Prostate gland (tissue), 2 donors: ENCODE measurements around the gene PDE6A. TPM values are rescaled to one million over a fixed set of nuclear protein-coding genes. Genes with fewer than 3 reads are reported as not detected.

Experiments
- DNase-seq: peaks from one replicate; pipeline ENCODE4 v3.0.0-alpha.2; 2019; ENCODE audit warnings: low spot score
- H3K27ac ChIP-seq, 2 donors: fragments of 200-600 bp; sonication (generic); 2 replicates each; pipeline ENCODE4 v1.5.1; 2017 to 2019
- H3K27me3 ChIP-seq: fragments of 200-600 bp; sonication (generic); replicated peaks from 2 replicates; pipeline ENCODE4 v1.5.1; 2019; ENCODE audit not compliant: insufficient read depth
- H3K36me3 ChIP-seq, 2 donors: fragments of 200-600 bp; sonication (generic); 1 replicate in 1 of 2; 2 replicates in 1 of 2; pipeline versions ENCODE4 v1.5.1 to v1.8.1; 2017 to 2019
- H3K4me1 ChIP-seq: fragments of 200-600 bp; sonication (generic); replicated peaks from 2 replicates; pipeline ENCODE4 v1.5.1; 2019
- H3K4me3 ChIP-seq, 2 donors: fragments of 200-600 bp; sonication (generic); 2 replicates each; pipeline ENCODE4 v1.5.1; 2017 to 2019
- H3K9me3 ChIP-seq: fragments of 200-600 bp; sonication (generic); 2 replicates; pipeline ENCODE4 v1.5.1; 2017
- POLR2A ChIP-seq: fragments of 450-650 bp; IDR thresholded peaks from one replicate; pipeline ENCODE4 v1.6.1; 2016; ENCODE audit warnings: antibody characterized with exemption, mild to moderate bottlenecking
- POLR2AphosphoS5 ChIP-seq: sonication (generic); formaldehyde crosslinking; IDR thresholded peaks from one replicate; pipeline ENCODE4 v1.6.1; 2017; ENCODE audit warnings: antibody characterized with exemption
- WGBS: methylation state at CpG from one replicate; pipeline ENCODE4 v1.1.5; 2018; 5-methylcytosine and 5-hydroxymethylcytosine counted together
- intact Hi-C: fragments of 100-400 bp; cut with DNase I; formaldehyde crosslinking; loops from one replicate; pipeline ENCODE4 v1.14.2; 2022
- total RNA-seq, 2 donors: library from RNA; depleted of rRNA; stranded (reverse); fragments of >200 nt; gene quantifications; one replicate each; pipeline ENCODE4 v1.1.0, GENCODE V29; 2016
- TF ChIP-seq, protein P1 (sequence below), 4 experiments: fragments of 200-600 bp in 2 of 4; fragments of 450-650 bp in 2 of 4; sonication (generic) in 2 of 4; IDR thresholded peaks; 1 replicate in 3 of 4; 2 replicates in 1 of 4; pipeline ENCODE4 v1.5.1; 2016 to 2019; ENCODE audit warnings: antibody characterized with exemption in 4 of 4, mild to moderate bottlenecking in 2 of 4, moderate library complexity in 2 of 4

PDE6A gene
- total RNA-seq, 2 donors from 2014 or later = 0.91 TPM; not detected in 1

DNA sequence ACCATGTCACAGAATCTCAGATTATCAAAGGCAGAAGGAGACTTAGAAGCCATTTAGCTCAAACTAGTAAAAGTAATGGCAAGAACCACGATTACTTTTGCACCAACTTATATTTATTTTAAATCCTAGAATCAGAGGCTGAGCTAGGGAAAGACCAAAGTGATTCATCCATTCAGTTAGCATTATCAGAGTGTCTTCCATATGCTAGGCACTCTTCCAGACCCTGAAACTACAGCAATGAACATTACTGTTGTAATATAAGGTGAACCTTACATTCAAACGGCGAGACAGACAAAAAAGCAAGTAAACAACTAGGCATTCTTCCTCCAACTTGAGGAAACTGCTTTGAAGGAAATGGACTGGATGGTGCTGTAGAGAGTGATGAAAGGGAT is 7.9 kb downstream of the PDE6A start:
- TF ChIP-seq, protein P1, sequence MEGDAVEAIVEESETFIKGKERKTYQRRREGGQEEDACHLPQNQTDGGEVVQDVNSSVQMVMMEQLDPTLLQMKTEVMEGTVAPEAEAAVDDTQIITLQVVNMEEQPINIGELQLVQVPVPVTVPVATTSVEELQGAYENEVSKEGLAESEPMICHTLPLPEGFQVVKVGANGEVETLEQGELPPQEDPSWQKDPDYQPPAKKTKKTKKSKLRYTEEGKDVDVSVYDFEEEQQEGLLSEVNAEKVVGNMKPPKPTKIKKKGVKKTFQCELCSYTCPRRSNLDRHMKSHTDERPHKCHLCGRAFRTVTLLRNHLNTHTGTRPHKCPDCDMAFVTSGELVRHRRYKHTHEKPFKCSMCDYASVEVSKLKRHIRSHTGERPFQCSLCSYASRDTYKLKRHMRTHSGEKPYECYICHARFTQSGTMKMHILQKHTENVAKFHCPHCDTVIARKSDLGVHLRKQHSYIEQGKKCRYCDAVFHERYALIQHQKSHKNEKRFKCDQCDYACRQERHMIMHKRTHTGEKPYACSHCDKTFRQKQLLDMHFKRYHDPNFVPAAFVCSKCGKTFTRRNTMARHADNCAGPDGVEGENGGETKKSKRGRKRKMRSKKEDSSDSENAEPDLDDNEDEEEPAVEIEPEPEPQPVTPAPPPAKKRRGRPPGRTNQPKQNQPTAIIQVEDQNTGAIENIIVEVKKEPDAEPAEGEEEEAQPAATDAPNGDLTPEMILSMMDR (IDR thresholded peaks at IDR 0.05) = no peak
- TF ChIP-seq POLR2A (no peak), POLR2AphosphoS5 (no peak)

DNA sequence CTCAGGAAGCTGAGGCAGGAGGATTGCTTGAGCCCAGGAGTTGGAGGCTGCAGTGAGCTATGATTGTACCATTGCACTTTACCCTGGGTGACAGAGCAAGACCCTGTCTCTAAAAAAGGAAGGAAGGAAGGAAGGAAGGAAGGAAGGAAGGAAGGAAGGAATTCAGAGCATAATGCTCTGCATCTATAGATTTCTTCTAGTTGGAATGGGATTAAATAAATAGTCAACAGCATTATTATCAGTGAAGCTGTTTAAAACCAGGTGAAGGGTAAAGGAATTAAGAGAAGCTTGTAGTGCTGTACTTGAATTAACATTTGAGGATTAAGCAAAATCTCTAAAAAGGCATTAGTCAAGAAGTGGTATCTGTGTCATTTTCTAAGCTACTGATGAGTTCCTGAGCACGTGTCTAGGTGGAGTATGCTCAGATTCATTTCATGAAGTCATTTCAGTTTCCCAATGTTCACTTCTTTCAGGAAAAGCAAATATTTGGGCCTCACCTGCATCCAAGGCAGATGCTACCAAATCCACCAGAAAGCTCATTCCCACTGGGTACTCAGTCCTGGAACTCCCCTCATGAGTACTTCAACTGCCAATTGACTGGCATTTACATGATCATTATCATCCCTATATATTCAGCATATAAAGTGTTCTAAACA is 8.4 kb downstream of the PDE6A start:
- H3K27ac ChIP-seq = peak overlapping the region in 1 of 2 donors; percentile 75
- no peaks in the 10 kb centered on the region for H3K27me3 ChIP-seq
- H3K9me3 ChIP-seq = no peaks in the 10 kb centered on the region
- no peaks in the 10 kb centered on the region for H3K36me3 ChIP-seq
- intact Hi-C loops = no loop called here
- peaks cover 23% of the 10 kb centered on the region for H3K4me1 ChIP-seq
- no peak for TF ChIP-seq POLR2AphosphoS5
- TF ChIP-seq, protein P1 (IDR thresholded peaks at IDR 0.05) = no peak
- no peak for TF ChIP-seq POLR2A
- DNase-seq = no peak
- 56% methylated on average over 1 of the region's 1 CpG for WGBS
- H3K4me3 ChIP-seq = no peak overlapping the region

More for the DNA sequence above, 7.9 kb downstream of the PDE6A start:
- Histone ChIP-seq H3K27me3 (no peaks in the 10 kb centered on the region), H3K4me3 (no peak overlapping the region), H3K4me1 (peaks cover 25% of the 10 kb centered on the region), H3K36me3 (no peaks in the 10 kb centered on the region), H3K9me3 (no peaks in the 10 kb centered on the region), H3K27ac (peak overlapping the region in 1 of 2 donors; percentile 75)
- WGBS = 63% methylated on average over 3 of the region's 3 CpGs
- intact Hi-C loops = no loop called here
- no peak for DNase-seq

GRCh38 chr5:149935431-149935901 is 9.1 kb downstream of the PDE6A start:
- intact Hi-C loops = no loop called here
- Histone ChIP-seq H3K27me3 (no peaks in the 10 kb centered on the region), H3K27ac (peak overlapping the region; percentile 55 to 75), H3K36me3 (no peaks in the 10 kb centered on the region), H3K4me3 (no peak overlapping the region), H3K9me3 (no peaks in the 10 kb centered on the region), H3K4me1 (peaks cover 19% of the 10 kb centered on the region)
- peak; percentile 90 for DNase-seq
- 33% methylated on average over 8 of the region's 8 CpGs for WGBS
- TF ChIP-seq, protein P1 (IDR thresholded peaks at IDR 0.05) = no peak
- TF ChIP-seq POLR2AphosphoS5 = peak; percentile 92

- intact Hi-C loops = loop anchor here (5.0 kb wide), 1 partner anchor 595 kb away; no protein-coding TSS in a partner anchor
- WGBS = 80% methylated on average over 25 of the region's 25 CpGs
- H3K27ac ChIP-seq = no peak overlapping the region
- DNase-seq = no peak
- H3K27me3 ChIP-seq = no peaks in the 10 kb centered on the region
- H3K4me1 ChIP-seq = peaks cover 12% of the 10 kb centered on the region
- H3K36me3 ChIP-seq = no peaks in the 10 kb centered on the region
- H3K9me3 ChIP-seq = no peaks in the 10 kb centered on the region
- TF ChIP-seq POLR2AphosphoS5 (peak; percentile 32), POLR2A (no peak)
- TF ChIP-seq, protein P1 (IDR thresholded peaks at IDR 0.05) = peak in 1 of 4 experiments; percentile 35
- no peak overlapping the region for H3K4me3 ChIP-seq
These were observed 11.9 kb downstream of the PDE6A start for GRCh38 chr5:149932445-149933350.
